ENCODE results near the gene SORCS2. TPM values are rescaled to one million over a fixed set of nuclear protein-coding genes. Genes with fewer than 3 reads are reported as not detected.

SORCS2 gene
- total RNA-seq, 4 donors from 2014 or later, result 2.0 to 7.4 (median 3.6) TPM

DNA sequence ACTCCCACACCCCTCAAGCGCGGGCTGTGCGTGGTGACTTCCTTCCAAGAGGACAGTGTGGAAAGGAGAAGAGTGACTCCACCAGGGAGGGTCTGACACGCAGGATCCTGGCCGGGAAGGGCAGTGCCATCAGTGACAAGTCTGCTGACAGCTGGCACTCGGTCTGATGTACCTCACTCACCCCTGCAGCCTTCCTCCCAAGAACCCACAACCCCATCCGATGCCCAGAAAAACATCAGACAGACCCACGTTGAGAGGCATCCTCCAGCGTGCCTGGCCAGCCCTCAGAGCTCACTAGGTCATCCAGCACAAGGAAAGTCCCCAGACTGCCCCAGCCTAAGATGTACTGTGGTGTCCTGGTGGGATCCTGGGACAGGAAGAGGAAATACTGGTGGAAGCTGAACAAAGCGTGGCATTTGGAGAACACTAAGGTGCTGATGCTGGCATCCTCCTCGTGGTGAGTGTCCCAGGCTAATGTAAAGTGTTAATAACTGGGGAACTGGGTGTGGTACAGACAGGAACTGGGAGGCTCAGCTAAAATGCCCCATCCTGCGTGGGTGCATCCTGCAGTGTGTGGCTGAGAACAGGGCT, 442.4 kb downstream of the SORCS2 start:
- Histone ChIP-seq H3K36me3 (no peaks in the 10 kb centered on the region), H3K27ac (no peak overlapping the region), H3K4me1 (peaks cover 3 to 31% (median 12%) of the 10 kb centered on the region in 3 donors), H3K9me3 (no peaks in the 10 kb centered on the region), H3K4me3 (no peak overlapping the region), H3K27me3 (no peaks in the 10 kb centered on the region)
- no peak for TF ChIP-seq POLR2AphosphoS5 (IDR thresholded peaks at IDR 0.05)
- 80 to 86% methylated on average over 4 to 5 of the region's 12 CpGs for WGBS, 2 donors (ENCODE audit: low coverage in 1 of 2)
- ATAC-seq, result no peak

DNA sequence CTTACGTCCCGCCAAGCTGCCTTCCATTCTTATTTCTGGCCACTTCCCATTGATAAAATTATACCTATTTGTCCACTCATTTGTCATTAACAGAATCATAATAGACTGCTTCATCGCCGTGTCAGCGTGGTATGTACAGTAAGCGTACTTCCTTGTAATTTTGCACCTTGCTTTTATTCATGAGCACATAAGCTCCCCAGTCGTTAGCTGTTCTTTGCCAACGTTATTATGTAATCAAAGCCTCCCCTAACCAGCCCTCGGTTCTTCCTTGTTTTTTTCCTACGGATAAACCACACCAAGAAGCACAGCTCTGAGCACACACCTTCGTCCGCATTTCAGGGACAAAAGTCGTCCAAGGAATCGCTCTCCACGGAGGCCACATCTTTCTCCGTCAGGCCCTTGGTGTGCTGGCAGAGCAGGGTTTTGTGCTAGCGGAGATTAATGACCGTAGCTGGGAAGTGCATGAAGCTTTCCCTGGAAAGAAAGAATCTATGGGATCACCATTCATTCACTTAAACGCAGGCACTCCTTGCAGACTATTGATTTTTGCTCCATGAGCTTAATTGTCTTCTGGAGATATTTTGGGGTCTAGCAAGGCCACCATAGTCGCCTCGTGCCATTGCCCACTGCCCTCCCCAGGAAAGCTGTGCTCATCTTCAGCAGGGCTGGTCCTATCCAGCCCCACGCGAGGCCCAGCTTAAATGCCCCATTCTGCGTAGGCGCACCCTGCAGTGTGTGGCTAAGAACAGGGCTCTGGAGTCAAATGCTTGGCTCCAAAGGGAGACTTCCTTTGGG, 443.3 kb downstream of the SORCS2 start:
- WGBS, 2 donors (ENCODE audit: low coverage in 1 of 2), result 69 to 79% methylated on average over 16 to 21 of the region's 25 CpGs
- Histone ChIP-seq H3K36me3 (no peaks in the 10 kb centered on the region), H3K27me3 (no peaks in the 10 kb centered on the region), H3K4me3 (no peak overlapping the region), H3K9me3 (no peaks in the 10 kb centered on the region), H3K27ac (no peak overlapping the region), H3K4me1 (peaks cover 3 to 22% (median 6%) of the 10 kb centered on the region in 3 donors)
- ATAC-seq, result no peak
- no peak for TF ChIP-seq POLR2A (IDR thresholded peaks at IDR 0.05)
- no peak for TF ChIP-seq CTCF (IDR thresholded peaks at IDR 0.05)
- no peak for TF ChIP-seq EP300 (IDR thresholded peaks at IDR 0.05)
- TF ChIP-seq POLR2AphosphoS5 (IDR thresholded peaks at IDR 0.05), result no peak

DNA sequence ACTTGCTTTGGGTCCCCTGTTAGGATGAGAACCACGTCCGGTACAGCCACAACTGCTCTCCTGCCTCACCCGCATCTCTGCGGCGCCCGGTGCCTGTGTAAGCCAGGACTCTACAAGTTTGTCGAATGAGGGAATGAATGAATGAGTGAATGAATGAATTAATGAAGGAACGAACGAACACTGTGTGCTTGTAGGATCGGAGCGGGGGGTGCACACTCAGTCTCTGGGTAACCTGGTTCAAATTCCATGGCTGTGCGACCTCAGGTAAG, 443.8 kb downstream of the SORCS2 start:
- Histone ChIP-seq H3K27ac (no peak overlapping the region), H3K36me3 (no peaks in the 10 kb centered on the region), H3K9me3 (no peaks in the 10 kb centered on the region), H3K27me3 (no peaks in the 10 kb centered on the region), H3K4me3 (no peak overlapping the region), H3K4me1 (peaks cover 3 to 17% (median 4%) of the 10 kb centered on the region in 3 donors)
- WGBS, 2 donors (ENCODE audit: low coverage in 1 of 2), result 83% methylated on average over 6 of the region's 12 CpGs; no CpG with 5 or more reads in 1 of the 2 donors
- ATAC-seq, result no peak
- TF ChIP-seq POLR2AphosphoS5 (IDR thresholded peaks at IDR 0.05), result no peak

DNA sequence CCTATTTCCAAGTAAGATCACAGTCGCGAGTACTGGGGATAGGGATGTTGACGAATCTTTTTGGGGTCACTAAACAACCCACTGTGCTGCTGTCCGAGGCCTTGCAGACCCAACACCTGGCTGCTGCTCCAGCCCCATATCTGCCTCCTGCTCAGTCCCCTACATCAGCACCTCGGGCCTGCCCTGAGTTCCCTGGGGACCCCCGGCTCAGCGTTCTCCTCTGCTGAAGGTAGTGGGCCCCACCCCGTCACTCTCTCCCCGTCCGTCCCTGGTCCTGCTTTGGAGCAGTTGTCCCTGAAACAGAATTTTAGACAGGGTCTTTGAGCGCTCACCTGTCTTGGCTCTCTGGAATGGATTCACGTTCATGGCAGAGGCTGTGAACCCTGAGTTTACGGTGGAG, 444.8 kb downstream of the SORCS2 start:
- WGBS, 2 donors (ENCODE audit: low coverage in 1 of 2), result 92 to 100% methylated on average over 1 to 10 of the region's 13 CpGs
- Histone ChIP-seq H3K27ac (no peak overlapping the region), H3K27me3 (no peaks in the 10 kb centered on the region), H3K9me3 (no peaks in the 10 kb centered on the region), H3K4me3 (no peak overlapping the region), H3K36me3 (no peaks in the 10 kb centered on the region), H3K4me1 (peaks cover 0 to 8% (median 0%) of the 10 kb centered on the region in 3 donors)
- no peak for TF ChIP-seq EP300 (IDR thresholded peaks at IDR 0.05)
- no peak for TF ChIP-seq POLR2AphosphoS5 (IDR thresholded peaks at IDR 0.05)
- no peak for TF ChIP-seq POLR2A (IDR thresholded peaks at IDR 0.05)
- TF ChIP-seq CTCF (IDR thresholded peaks at IDR 0.05), result no peak
- no peak for ATAC-seq

DNA sequence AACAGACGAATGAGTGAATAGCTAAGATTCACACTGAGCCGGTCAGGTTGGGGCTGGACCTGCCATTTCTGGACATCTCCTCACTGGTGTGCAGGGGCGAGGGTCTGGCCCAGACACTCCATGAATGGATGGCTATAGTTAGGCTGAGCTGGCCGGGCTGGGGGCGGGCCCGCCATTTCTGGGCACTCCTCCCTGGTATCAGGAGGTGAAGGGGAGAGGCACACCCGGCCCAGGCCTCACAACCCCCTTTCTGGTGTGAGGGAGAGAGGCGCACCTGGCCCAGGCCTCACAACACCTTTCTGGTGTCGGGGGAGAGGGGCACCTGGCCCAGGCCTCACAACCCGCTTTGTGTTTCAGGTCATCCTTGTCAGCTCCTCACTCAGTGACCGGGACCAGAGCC, 445.6 kb downstream of the SORCS2 start:
- Histone ChIP-seq H3K27me3 (no peaks in the 10 kb centered on the region), H3K4me1 (no peaks in the 10 kb centered on the region), H3K9me3 (no peaks in the 10 kb centered on the region), H3K27ac (no peak overlapping the region), H3K36me3 (no peaks in the 10 kb centered on the region), H3K4me3 (no peak overlapping the region)
- TF ChIP-seq CTCF (IDR thresholded peaks at IDR 0.05) (no peak), EP300 (IDR thresholded peaks at IDR 0.05) (no peak), POLR2AphosphoS5 (IDR thresholded peaks at IDR 0.05) (no peak), POLR2A (IDR thresholded peaks at IDR 0.05) (no peak)
- WGBS, 2 donors (ENCODE audit: low coverage in 1 of 2), result 100% methylated on average over 1 of the region's 11 CpGs; no CpG with 5 or more reads in 1 of the 2 donors
- ATAC-seq, result no peak

DNA sequence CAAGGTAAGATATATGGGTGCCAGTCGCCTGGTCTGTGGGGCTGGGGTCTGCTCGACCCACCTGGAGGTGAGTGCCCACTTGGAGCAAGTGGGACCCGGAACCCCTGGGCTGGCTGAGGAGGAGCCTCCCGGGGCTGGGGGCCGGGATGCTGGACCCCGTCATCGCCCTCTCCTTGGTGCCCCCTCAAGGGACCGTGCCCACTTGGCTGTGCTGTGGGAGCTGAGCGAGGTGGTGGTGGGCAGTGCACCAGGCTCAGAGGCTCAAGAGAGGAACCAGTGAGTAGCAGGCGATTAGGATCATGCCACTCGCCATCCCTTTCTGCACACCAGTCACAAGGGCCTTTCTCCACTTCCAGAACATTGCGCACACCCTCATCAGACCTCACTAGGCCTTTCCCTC, 446.2 kb downstream of the SORCS2 start:
- TF ChIP-seq CTCF (IDR thresholded peaks at IDR 0.05) (no peak), EP300 (IDR thresholded peaks at IDR 0.05) (no peak), POLR2A (IDR thresholded peaks at IDR 0.05) (no peak), POLR2AphosphoS5 (IDR thresholded peaks at IDR 0.05) (no peak)
- Histone ChIP-seq H3K36me3 (no peaks in the 10 kb centered on the region), H3K27me3 (no peaks in the 10 kb centered on the region), H3K4me3 (no peak overlapping the region), H3K4me1 (no peaks in the 10 kb centered on the region), H3K27ac (no peak overlapping the region), H3K9me3 (no peaks in the 10 kb centered on the region)
- 80 to 100% methylated on average over 1 of the region's 12 CpGs for WGBS, 2 donors (ENCODE audit: low coverage in 1 of 2)
- ATAC-seq, result no peak
